GM21367 (cell line): ENCODE data around the gene FBRS.
A peak's percentile ranks its signal among the peaks of the same experiment; 100 is the strongest.
"Not testable (repeated sequence)": the region's sequence is repeated elsewhere in the genome, so short reads cannot be mapped to it uniquely, and the experiment has no call there.

Experiments
- ATAC-seq: cut with Tn5 transposase; IDR thresholded peaks from one replicate; pipeline ENCODE4 v1.9.1; 2021; ENCODE audit not compliant: unreplicated experiment

The FBRS gene

DNA sequence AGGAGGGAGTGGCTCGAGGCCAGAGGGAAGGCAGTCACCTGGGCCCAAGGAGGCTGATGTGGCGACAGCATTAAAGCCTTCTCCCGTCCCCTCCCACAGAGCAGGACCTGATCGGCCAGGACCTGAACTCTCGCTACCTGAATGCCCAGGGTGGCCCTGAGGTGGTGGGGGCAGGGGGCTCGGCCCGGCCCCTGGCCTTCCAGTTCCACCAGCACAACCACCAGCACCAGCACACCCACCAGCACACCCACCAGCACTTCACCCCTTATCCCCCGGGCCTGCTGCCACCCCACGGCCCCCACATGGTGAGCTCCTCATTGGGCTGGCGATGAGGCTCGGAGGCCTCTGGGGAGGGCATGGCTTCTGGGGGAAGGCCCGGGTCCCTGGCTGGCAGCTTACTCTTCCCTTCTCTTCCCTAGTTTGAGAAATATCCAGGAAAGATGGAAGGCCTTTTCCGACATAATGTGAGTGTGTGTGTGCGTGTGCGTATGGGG is 6.4 kb downstream of the FBRS start:
- no peak for ATAC-seq

DNA sequence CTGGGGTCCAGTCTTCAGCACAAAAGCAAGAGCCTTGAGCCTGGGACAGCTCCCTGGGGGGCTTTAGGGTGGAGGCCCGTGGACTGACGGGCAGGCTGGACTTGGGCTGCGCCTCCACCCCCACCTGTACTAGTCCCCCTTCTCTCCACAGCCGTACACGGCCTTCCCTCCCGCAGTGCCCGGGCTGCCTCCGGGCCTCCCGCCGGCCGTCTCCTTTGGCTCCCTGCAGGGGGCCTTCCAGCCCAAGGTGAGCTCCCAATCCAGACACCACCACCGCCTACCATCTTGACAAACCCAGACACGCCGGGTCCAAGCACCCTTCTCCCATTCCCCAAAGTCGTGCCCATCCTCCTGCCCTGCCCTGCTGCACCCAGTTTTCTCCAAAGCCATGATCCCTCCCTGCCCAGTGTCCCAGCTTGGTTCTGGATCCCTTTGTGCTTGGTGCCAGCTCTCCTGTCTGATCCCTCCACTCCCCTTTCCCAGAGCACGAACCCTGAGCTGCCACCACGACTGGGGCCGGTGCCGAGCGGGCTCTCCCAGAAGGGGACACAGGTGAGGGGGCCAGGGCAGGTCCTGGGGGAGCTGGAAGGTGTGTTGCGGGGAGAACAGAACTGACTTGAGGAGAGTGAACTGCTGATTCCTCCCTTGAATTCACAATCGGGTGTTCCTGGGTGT is 7.1 kb downstream of the FBRS start:
- no peak for ATAC-seq

DNA sequence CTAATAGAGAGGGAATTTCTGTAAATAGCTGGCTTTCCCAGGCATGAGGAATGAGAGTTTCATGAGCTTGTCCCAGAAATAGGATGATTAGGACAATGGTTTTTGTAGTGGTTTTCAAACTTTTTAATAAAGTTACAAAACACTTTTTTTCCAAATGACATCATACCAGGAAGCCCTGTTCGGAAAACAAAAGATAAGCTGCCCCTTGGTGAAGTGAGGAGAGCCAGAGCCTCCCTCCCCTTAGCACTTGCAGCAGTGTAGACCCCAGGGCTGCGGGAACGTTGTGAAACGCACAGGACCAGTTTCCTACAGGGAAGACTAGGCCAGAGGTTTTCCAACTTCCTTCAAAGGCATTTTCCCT is 7.6 kb downstream of the FBRS start:
- no peak for ATAC-seq

DNA sequence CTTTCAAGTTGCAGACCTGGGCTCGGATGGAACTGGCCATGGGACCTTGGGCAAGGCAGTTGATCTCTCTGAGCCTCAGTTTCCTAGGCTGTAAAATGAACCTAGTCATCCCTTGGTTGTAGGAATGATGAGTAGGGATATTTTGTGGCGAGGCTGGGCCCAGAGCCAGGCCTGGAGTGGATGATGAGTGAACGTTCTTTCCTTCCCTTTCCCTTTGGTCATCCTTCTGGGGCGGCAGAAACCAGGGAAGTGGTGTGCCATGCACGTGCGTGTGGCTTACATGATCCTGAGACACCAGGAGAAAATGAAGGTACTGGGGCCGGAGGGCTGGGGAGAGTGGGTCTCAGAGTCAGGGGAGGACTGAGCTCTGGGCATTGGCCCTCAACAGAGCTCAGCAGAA is 8.4 kb downstream of the FBRS start:
- no peak for ATAC-seq

DNA sequence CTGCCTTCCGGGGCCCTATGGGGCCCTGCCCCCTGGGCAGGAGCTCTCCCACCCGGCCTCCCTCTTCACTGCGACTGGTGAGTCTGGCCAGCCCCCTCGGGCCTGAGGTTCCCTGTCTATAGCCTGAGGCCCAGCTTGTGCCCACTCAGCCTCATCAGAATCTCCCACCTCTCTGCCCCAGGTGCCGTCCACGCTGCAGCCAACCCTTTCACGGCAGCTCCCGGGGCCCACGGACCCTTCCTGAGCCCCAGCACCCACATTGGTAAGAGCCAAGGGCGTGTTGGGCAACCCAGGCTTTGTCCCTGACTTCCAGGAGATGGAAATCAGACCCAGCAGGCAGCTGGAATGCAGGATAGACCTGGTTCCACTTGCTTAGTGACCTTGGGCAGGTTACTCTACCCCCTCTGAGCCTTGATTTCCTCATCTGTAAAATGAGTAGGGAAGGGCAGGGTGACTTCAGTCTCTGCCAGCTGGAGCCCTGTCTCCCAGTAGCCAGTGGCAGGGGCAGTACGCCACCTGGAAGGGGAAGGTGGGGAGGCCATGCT is 9.2 kb downstream of the FBRS start:
- no peak for ATAC-seq

DNA sequence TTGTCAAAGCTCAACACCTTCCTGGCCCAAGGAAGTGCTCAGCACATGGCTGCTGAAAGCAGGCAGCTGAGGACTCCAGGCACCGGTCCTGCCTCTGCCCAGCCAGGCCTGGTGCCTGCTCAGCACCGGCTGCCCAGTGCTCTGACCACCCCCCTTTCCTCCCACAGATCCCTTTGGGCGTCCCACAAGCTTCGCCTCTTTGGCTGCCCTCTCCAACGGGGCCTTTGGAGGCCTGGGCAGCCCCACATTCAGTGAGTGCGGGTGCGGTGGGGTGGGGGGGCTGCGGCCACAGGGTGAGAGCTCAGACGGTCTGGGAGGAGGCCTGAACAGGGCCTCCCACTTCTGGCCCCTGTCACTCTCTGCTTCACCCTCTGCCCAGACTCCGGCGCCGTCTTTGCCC is 10.2 kb downstream of the FBRS start:
- no peak for ATAC-seq

DNA sequence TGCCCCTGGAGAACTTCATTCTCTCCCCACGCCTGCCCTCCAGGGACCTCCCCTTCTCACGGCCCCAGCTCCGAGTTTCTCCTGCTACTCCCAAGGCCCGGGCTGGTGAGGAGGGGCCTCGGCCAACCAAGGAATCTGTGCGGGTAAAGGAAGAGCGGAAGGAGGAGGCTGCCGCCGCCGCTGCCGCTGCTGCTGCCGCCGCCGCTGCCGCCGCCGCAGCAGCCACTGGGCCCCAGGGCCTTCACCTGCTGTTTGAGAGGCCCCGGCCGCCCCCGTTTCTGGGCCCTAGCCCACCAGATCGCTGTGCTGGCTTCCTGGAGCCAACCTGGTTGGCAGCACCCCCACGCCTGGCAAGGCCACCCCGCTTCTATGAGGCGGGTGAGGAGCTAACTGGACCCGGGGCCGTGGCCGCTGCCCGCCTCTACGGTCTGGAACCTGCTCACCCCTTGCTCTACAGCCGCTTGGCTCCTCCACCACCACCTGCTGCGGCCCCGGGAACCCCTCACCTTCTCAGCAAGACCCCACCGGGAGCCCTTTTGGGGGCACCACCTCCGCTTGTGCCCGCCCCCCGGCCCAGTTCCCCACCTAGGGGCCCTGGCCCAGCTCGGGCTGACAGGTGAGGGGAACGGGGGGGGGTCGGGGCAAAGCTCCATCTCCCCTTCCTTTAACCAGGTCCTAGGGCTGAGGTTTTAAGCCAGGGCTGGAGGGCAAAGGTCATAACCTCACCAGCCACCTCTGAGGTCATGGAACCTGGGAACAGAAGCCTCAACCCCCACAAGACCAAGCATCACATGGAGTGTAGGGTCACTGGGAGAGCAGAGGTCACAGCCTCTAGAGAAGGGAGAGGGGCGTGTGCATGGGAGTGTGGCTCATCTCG is 11.0 kb downstream of the FBRS start:
- no peak for ATAC-seq

DNA sequence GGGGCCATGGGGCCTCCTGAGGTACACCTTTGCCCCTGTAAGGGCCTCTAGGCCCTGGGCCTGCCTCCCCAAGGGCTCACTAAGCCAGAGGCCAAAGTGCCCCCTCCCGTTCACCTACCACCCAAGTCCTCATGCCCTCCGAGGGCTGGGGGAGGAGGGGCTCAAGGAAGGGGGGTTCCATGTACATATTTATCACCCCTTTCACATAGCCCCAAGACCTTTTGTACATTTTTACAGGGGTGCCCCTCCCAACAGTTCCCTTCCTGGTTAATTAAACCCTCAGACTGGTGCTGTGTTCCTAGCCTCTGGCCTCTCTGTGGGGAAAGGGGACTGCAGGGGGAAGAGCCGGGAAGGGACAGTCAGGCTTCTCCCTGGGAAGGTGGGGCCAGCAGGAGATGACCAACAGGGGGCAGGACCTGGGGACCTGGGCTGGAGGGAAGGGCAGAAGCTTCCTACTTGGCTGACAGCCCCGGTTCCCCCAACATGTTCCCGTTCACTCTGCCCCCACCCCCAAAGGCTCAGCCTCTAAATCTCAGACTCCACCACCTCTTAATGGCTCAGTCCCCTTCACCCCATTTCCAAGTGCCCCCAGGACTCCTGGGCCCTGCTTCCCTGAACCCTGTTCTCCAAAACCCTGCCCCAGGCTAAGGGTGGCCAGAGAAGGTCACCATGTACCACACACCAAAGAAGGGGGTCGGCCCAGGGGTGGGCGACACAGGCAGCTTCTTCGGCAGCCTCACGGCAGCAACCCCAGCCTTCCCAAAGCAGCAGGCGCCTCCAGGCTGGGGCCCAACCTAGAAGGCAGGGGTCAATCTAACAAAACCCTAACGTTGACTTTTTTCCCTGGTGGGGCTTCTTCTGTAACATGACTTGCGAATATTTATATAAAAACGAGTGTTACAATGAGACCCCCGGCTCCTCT is 11.9 kb downstream of the FBRS start:
- no peak for ATAC-seq

DNA sequence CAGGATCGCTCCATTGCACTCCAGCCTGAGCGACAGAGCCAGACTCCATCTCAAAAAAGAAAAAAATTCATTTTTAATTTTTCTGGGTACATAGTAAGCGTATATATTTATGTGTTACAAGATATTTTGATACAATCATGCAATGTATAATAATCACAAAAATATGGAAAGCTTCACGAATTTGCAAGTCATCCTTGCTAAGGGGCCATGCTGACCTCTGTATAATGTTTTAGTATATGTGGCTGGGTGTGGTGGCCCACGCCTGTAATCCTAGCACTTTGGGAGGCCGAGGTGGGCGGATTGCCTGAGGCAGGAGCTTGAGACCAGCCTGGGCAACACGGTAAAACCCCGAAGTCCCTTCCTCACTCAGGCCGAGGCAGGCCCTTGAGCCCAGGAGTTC is 16.9 kb downstream of the FBRS start:
- ATAC-seq, result no peak

DNA sequence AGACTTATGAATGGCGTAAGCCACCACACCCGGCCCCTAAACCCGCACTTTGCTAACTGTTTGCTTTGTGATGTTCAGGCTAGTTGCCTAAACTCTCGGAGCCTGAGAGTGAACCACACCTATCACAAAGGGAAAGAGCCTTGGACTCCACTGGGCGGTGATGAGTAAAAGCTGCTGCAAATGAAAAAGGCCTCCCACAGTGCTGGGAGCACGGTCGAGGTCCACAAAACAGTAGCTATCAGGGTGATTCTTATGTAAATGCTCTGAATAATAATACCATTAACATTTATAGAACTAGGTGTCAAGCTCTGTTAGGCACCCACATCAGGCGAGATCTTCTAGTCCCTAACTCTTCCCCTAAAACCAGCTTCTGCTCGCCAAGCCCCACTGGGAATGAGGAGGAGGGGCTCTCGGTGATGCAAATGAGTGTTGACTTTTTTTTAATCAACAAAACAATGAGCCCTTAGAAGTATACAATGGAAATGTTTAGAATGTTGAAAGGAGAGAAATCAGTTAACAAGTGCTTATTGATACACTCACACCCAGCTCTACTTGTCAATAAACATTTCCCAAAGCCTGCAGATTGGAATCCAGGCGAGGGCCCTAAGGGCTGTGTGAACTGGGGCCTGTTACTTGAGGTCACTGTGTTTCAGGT is 19.8 kb downstream of the FBRS start:
- ATAC-seq, result no peak

DNA sequence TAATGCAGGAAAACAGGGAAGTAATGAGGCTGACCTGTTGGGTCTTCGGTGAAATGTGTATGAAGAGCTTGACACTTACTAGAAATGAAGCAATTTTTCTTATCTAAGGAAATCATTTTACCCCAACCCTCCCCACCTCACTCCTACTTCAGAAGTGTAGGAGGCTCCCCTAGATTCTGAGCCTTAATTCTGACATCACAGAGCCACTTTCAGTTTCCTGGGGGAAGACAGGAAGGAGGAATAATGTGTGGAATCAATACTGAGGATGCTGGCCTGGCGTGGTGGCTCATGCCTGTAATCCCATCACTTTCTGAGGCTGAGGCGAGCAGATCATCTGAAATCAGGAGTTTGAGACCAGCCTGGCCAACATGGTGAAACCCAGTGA is 20.3 kb downstream of the FBRS start:
- ATAC-seq, result no peak

DNA sequence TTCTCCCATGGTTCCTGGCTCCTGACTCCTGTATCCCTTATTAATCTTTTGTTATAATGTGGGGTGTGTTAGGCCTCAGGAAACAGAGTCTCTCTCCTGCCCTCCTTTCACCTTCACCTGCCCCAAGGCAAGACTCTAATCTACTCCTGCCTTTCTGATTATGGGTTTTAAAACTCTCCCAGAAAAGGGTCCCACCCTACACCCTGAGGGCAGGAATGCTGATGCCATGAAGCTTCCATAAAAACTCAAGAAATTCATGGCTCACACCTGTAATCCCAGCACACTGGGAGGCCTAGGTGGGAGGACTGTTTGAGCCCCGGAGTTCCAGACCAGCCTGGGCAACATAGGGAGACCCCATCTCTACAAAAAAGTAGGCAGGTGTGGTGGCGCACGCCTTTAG is 22.1 kb downstream of the FBRS start:
- no peak for ATAC-seq

DNA sequence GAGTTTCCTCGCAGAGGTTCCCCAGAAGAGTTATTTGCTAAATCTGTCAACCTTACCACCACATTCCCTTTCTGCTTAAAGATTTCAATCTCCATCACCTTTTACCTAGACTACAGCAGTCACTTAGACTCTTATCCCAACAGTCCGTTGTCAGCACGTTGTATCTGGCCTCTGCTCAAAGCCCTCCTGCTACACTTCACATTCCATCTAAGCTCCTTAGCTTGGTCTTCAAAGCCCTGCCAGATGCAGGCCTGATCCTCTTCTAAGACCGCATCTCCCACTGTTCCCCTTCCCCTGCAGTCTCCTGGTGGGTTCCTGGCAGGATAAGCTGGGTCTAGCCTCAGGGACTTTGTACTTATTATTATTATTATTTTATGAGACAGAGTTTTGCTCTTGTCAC is 30.5 kb downstream of the FBRS start:
- no peak for ATAC-seq

DNA sequence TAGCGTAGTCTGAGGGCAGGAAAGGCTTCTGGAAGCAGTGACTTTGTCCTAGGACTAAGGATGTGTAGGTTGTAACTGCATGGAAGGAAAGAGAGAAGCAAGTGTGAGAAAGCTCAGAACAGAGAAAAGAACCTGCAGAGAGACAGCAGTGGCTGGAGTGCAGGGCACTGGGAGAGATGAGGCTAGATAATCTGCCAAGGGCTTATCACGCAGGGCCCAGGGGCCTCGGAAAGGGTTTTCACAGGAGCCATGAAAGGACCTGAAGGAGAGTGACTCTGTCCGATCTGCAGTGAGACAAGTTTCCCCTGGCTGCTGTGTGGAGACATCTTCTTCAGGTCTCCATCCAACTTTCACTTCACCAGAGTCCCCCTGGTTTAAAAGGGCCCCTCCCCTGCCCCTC is 33.7 kb downstream of the FBRS start:
- no peak for ATAC-seq

DNA sequence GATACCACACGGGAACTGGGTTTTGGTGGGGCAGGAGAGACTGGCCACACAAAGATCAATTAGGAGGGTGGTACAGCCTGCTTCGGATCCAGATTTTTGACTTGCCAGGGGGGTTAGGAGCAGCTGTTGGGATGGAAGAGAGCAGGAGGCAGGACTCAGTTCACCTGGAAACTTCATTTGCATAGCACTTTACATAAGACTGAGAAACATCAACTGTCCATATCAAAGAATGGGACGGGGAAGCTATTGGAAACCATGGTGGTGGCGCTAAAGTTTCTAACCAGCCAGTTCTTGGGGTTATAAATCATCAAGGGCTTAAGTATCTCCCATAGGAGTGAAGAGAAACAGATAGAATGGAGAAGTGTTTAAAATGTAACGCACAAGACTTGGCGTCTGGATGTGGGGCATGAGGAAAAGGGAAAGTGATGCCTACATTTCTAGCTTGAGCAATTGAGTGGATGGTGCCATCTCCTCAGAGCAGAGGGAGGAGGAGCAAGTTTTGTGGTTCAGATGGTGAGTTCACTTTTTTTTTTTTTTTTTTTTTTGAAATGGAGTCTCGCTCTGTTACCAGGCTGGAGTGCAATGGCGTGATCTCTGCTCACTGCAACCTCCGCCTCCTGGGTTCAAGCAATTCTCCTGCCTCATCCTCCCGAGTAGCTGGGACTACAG is 34.3 kb downstream of the FBRS start:
- no peak for ATAC-seq

DNA sequence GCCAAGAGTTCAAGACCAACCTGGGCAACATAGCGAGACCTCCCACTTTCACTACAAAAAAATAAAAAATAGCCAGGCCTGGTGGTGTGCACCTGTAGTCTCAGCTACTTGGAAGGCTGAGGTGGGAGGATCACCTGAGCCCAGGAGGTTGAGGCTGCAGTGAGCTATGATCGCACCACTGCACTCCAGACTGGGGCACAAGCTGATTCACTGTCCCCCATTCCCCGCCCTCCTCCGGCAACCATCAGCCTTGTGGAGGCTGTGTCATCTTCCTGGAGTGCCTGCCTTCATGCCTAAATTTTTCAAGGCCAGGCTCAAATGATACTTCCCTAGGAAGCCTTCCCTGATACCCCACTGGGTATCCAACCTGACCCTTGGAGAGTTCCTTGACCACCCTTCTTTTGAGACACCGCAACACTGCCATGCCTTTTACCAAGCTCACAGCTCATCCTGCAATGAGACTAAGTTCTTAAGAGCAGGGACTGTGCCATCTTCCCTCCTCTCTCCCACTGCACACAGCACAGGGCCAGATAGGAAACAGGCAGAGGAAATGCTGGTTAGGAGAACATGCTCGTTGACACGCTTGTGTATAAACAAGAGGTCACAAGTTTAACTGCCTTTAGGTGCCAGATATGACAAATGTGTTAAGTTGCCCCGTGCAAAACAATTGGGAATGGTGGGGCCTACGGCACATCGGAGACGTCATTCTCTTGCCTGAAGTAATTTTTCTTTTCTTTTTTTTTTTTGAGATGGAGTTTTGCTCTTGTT is 36.9 kb downstream of the FBRS start:
- ATAC-seq, result no peak

DNA sequence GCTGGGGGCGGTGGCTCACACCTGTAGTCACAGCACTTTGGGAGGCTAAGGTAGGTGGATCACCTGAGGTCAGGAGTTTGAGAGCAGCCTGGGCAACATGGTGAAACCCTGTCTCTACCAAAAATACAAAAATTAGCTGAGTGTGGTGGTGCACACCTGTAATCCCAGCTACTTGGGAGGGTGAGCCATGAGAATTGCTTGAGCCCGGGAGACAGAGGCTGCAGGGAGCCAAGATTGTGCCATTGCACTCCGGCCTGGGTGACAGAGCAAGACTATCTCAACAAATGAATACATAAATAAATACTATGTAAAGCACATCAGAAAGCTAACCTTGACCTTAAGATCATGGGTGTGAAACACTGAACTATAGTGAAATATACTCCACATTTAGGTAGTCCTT is 38.4 kb downstream of the FBRS start:
- ATAC-seq, result not testable (repeated sequence)

DNA sequence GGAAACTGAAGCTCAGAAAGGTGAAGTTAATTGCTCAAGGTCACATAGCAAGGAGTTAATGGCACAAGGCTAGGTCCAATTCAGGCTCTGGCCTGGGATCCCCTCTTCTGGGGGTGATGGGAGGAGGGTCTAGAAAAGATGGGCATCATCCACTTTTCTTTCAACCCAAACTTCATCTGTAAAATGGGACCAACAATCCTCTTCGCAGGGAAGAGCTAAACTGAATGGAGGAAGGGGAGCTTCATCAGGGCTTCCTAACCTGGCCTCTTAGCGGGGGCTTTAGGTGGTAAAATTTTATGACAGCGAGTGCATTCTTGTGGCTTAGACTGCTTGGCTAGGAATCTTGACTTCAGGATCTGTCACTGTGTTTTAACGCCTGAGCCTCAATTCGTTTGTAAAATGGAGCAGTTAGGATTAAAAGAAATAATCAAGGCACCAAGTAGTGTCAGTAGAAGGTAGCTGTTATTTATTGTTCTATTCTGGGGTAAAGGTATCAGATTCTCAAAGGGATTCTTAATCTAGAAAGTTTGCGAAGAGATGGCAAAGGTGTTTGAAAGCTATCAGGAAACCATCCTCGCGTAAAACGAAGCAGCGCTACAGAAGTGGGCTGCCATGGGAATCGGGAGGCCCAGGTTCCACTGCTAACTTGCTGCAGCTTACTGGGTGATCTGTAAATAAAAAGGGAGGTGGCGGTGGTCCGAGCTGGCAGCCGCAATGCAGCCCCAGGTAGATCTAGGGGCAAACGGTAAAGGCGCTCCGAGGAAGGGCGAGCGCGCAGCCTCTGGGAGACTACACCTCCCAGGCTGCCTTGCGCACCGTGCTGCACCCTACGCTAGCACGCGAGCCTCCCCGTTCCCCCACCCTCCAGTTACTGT is 39.3 kb downstream of the FBRS start:
- ATAC-seq, result peak; percentile 77
